WTC11 (cell line): ENCODE data around the gene CCND1. TPM values are rescaled to one million over a fixed set of nuclear protein-coding genes. Genes with fewer than 3 reads are reported as not detected.

Experiments
- ATAC-seq: fragments of 200-7000 bp; cut with Tn5 transposase; 2 replicates; pipeline ENCODE4 v1.10.0; 2021; ENCODE audit warnings: mild to moderate bottlenecking, moderate library complexity
- CTCF ChIA-PET: fragments of 300-600 bp; sonication (Branson Sonifier 250); formaldehyde crosslinking; loops from one replicate; lab custom pipeline; 2021; ENCODE audit warnings: antibody characterized with exemption; lab: Charles Lee
- POLR2A ChIA-PET: fragments of 350-600 bp; sonication (Branson Sonifier 250); formaldehyde crosslinking; loops from one replicate; lab custom pipeline; 2021; ENCODE audit warnings: antibody characterized with exemption; lab: Charles Lee
- DNase-seq: peaks from one replicate; pipeline ENCODE4 v3.0.0; 2021; ENCODE audit warnings: low spot score
- H3K27ac Mint-ChIP-seq: 2 replicates; pipeline ENCODE4 v1.8.0; 2021; ENCODE audit warnings: mixed read lengths
- H3K27me3 Mint-ChIP-seq: 2 replicates; pipeline ENCODE4 v1.8.0; 2021; ENCODE audit warnings: low read depth, mild to moderate bottlenecking, moderate library complexity, mixed read lengths
- H3K36me3 Mint-ChIP-seq: 2 replicates; pipeline ENCODE4 v1.8.0; 2021; ENCODE audit warnings: mixed read lengths
- H3K4me1 Mint-ChIP-seq: 2 replicates; pipeline ENCODE4 v1.8.0; 2022; ENCODE audit warnings: mixed read lengths
- H3K4me3 Mint-ChIP-seq: 2 replicates; pipeline ENCODE4 v1.8.0; 2021; ENCODE audit warnings: mild to moderate bottlenecking, moderate library complexity, mixed read lengths
- H3K9me3 Mint-ChIP-seq: 2 replicates; pipeline ENCODE4 v1.8.0; 2021; ENCODE audit warnings: mixed read lengths
- AR ChIP-seq: fragments of 250-450 bp; sonication (Bioruptor Pico); IDR thresholded peaks from 2 replicates; pipeline ENCODE4 v1.9.0; 2021; ENCODE audit warnings: mild to moderate bottlenecking
- EMX1 ChIP-seq: fragments of 250-450 bp; sonication (Bioruptor Pico); IDR thresholded peaks from 2 replicates; pipeline ENCODE4 v1.8.0; 2021; ENCODE audit warnings: mild to moderate bottlenecking
- ESRRA ChIP-seq: sonication (generic); formaldehyde crosslinking; IDR thresholded peaks from 2 replicates; pipeline ENCODE4 v1.8.1; 2022; ENCODE audit warnings: mild to moderate bottlenecking, missing genetic modification reagents, borderline replicate concordance
- ETV6 ChIP-seq: sonication (generic); formaldehyde crosslinking; IDR thresholded peaks from 2 replicates; pipeline ENCODE4 v1.8.1; 2022; ENCODE audit warnings: mild to moderate bottlenecking, missing genetic modification reagents
- FOXP1 ChIP-seq: sonication (generic); formaldehyde crosslinking; IDR thresholded peaks from 2 replicates; pipeline ENCODE4 v1.8.0; 2022; ENCODE audit warnings: missing genetic modification reagents, mild to moderate bottlenecking, moderate library complexity, borderline replicate concordance
- GRHL2 ChIP-seq: fragments of 250-450 bp; sonication (Bioruptor Pico); IDR thresholded peaks from 2 replicates; pipeline ENCODE4 v1.8.0; 2022; ENCODE audit warnings: mild to moderate bottlenecking, moderate library complexity; ENCODE audit not compliant: insufficient replicate concordance, severe bottlenecking
- NR1H2 ChIP-seq: sonication (generic); formaldehyde crosslinking; IDR thresholded peaks from 2 replicates; pipeline ENCODE4 v1.9.0; 2021; ENCODE audit warnings: mild to moderate bottlenecking, moderate library complexity, missing genetic modification reagents
- PRDM15 ChIP-seq: sonication (generic); formaldehyde crosslinking; IDR thresholded peaks from 2 replicates; pipeline ENCODE4 v1.8.0; 2022; ENCODE audit warnings: missing genetic modification reagents
- SP1 ChIP-seq: sonication (generic); formaldehyde crosslinking; conservative IDR thresholded peaks from 2 replicates; pipeline ENCODE4 v1.8.1; 2022; ENCODE audit warnings: missing genetic modification reagents
- ZNF317 ChIP-seq: sonication (generic); formaldehyde crosslinking; IDR thresholded peaks from 2 replicates; pipeline ENCODE4 v1.8.1; 2023; ENCODE audit warnings: low read depth, mild to moderate bottlenecking, moderate library complexity, missing genetic modification reagents, borderline replicate concordance
- ZNF416 ChIP-seq: fragments of 250-450 bp; sonication (Bioruptor Pico); IDR thresholded peaks from 2 replicates; pipeline ENCODE4 v1.9.0; 2021; ENCODE audit warnings: mild to moderate bottlenecking, inconsistent platforms
- total RNA-seq: library from RNA; stranded (reverse); gene quantifications from 3 replicates; pipeline ENCODE4 v1.2.3, GENCODE V29; 2021
- TF ChIP-seq, protein P1 (sequence below): fragments of 200-600 bp; IDR thresholded peaks from 2 replicates; pipeline ENCODE4 v1.8.0; 2022; ENCODE audit warnings: antibody characterized with exemption
- TF ChIP-seq, protein P2 (sequence below): sonication (generic); formaldehyde crosslinking; IDR thresholded peaks from 2 replicates; pipeline ENCODE4 v1.8.0; 2022; ENCODE audit warnings: mild to moderate bottlenecking, missing genetic modification reagents
- TF ChIP-seq, protein P3 (sequence below): sonication (generic); formaldehyde crosslinking; IDR thresholded peaks from 2 replicates; pipeline ENCODE4 v1.8.1; 2023; ENCODE audit warnings: mild to moderate bottlenecking, missing genetic modification reagents, moderate library complexity
- TF ChIP-seq, protein P4 (sequence below): sonication (generic); formaldehyde crosslinking; IDR thresholded peaks from 2 replicates; pipeline ENCODE4 v1.8.0; 2022; ENCODE audit warnings: mild to moderate bottlenecking, missing genetic modification reagents

The CCND1 gene
- total RNA-seq, 1 experiment from 2014 or later, result 212 TPM

DNA sequence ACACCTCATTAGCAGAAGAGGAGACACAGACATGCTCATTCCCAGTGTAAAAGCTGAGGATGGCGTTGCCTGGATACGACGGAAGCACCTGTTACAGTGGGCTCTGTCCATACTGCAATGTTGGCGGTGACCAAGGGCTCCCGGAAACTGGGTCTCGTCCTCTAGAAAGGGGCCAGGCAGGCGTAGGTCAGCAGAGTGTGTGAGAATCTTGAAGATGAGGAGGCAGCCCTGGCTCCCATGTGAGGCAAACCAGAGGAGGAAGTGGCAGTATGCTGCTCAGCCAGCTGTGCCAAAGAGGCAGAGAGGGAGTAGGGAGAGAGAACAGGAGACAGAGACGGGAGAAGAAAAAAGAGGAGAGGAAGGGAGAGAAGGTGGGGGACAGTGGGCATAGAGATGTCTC is 23.9 kb downstream of the CCND1 start (continued):
- no peak for TF ChIP-seq AR

DNA sequence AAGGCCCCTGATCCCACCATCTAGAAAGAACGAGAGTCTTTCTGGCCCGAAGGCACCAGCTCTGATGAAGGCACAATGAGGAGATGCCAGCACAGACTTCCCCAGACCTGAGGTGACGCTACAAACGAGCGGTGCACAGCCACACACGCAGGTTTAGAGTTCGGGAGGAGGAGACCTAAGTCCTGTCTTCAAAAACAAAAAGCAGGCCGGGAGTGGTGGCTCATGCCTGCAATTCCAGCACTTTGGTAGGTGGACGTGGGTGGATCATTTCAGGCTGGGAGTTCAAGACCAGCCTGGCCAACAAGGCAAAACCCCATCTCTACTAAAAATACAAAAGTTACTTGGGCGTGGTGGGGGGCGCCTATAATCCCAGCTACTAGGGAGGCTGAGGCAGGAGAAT is 24.7 kb downstream of the CCND1 start:
- Mint-ChIP-seq H3K4me3 (no peak overlapping the region), H3K36me3 (peaks cover 21% of the 10 kb centered on the region), H3K9me3 (no peaks in the 10 kb centered on the region), H3K27ac (no peak overlapping the region), H3K4me1 (peaks cover 8% of the 10 kb centered on the region), H3K27me3 (no peaks in the 10 kb centered on the region)
- no peak for DNase-seq
- no peak for ATAC-seq
- ChIA-PET POLR2A (no interaction called here), CTCF (interaction anchor here (0.8 kb wide), 1 partner anchor 176 kb away, joined by 4 read pairs; no protein-coding TSS in a partner anchor)
- TF ChIP-seq ZNF416 (CRISPR knock-in tag), result no peak
- TF ChIP-seq GRHL2, result no peak
- TF ChIP-seq, protein P1, sequence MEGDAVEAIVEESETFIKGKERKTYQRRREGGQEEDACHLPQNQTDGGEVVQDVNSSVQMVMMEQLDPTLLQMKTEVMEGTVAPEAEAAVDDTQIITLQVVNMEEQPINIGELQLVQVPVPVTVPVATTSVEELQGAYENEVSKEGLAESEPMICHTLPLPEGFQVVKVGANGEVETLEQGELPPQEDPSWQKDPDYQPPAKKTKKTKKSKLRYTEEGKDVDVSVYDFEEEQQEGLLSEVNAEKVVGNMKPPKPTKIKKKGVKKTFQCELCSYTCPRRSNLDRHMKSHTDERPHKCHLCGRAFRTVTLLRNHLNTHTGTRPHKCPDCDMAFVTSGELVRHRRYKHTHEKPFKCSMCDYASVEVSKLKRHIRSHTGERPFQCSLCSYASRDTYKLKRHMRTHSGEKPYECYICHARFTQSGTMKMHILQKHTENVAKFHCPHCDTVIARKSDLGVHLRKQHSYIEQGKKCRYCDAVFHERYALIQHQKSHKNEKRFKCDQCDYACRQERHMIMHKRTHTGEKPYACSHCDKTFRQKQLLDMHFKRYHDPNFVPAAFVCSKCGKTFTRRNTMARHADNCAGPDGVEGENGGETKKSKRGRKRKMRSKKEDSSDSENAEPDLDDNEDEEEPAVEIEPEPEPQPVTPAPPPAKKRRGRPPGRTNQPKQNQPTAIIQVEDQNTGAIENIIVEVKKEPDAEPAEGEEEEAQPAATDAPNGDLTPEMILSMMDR, result no peak
- no peak for TF ChIP-seq NR1H2 (CRISPR knock-in tag)
- TF ChIP-seq, protein P2, sequence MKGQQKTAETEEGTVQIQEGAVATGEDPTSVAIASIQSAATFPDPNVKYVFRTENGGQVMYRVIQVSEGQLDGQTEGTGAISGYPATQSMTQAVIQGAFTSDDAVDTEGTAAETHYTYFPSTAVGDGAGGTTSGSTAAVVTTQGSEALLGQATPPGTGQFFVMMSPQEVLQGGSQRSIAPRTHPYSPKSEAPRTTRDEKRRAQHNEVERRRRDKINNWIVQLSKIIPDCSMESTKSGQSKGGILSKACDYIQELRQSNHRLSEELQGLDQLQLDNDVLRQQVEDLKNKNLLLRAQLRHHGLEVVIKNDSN, result no peak
- TF ChIP-seq, protein P3, sequence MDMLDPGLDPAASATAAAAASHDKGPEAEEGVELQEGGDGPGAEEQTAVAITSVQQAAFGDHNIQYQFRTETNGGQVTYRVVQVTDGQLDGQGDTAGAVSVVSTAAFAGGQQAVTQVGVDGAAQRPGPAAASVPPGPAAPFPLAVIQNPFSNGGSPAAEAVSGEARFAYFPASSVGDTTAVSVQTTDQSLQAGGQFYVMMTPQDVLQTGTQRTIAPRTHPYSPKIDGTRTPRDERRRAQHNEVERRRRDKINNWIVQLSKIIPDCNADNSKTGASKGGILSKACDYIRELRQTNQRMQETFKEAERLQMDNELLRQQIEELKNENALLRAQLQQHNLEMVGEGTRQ (CRISPR knock-in tag), result no peak
- TF ChIP-seq SP1 (CRISPR knock-in tag), result no peak
- no peak for TF ChIP-seq ESRRA (CRISPR knock-in tag)
- TF ChIP-seq, protein P4, sequence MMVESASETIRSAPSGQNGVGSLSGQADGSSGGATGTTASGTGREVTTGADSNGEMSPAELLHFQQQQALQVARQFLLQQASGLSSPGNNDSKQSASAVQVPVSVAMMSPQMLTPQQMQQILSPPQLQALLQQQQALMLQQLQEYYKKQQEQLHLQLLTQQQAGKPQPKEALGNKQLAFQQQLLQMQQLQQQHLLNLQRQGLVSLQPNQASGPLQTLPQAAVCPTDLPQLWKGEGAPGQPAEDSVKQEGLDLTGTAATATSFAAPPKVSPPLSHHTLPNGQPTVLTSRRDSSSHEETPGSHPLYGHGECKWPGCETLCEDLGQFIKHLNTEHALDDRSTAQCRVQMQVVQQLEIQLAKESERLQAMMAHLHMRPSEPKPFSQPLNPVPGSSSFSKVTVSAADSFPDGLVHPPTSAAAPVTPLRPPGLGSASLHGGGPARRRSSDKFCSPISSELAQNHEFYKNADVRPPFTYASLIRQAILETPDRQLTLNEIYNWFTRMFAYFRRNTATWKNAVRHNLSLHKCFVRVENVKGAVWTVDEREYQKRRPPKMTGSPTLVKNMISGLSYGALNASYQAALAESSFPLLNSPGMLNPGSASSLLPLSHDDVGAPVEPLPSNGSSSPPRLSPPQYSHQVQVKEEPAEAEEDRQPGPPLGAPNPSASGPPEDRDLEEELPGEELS (CRISPR knock-in tag), result no peak
- TF ChIP-seq AR, result no peak
- no peak for TF ChIP-seq EMX1 (CRISPR knock-in tag)
- no peak for TF ChIP-seq ZNF317
- TF ChIP-seq FOXP1 (CRISPR knock-in tag), result no peak
- no peak for TF ChIP-seq ETV6 (CRISPR knock-in tag)
- no peak for TF ChIP-seq PRDM15 (CRISPR knock-in tag)
